ENCODE data around the gene HTRA3. TPM values are rescaled to one million over a fixed set of nuclear protein-coding genes. Genes with fewer than 3 reads are reported as not detected.

The HTRA3 gene
- total and polyA plus RNA-seq, 2 of the 8 experiments (the other 6 are each of a cell fraction or from before 2014, with no cell fraction given): 3.2 to 5.8 TPM

- TF ChIP-seq RAD21 (IDR thresholded peaks at IDR 0.05 in 1 of 2, conservative IDR thresholded peaks at IDR 0.05 in 1 of 2; ENCODE audit: low read depth in 2 of 2, low read length in 2 of 2): no peak
- no peak for TF ChIP-seq HDAC2 (IDR thresholded peaks at IDR 0.05; ENCODE audit: borderline replicate concordance in 1 of 2, low read depth in 2 of 2, low read length in 2 of 2)
These were observed 28.3 kb upstream of the HTRA3 start (continued) for GRCh38 chr4:8241211-8241779.

All from H1 (cell line).